Esophagus squamous epithelium (tissue), 5 donors: ENCODE data around the gene HES5. TPM values are rescaled to one million over a fixed set of nuclear protein-coding genes. Genes with fewer than 3 reads are reported as not detected.

ENCODE experiments used
- DNase-seq: peaks from one replicate; lab custom pipeline; 2025; lab: John Stamatoyannopoulos, UW
- H3K27ac ChIP-seq, 4 donors: fragments of 200-600 bp; sonication (generic); one replicate each; pipeline ENCODE4 v1.5.1; 2016 to 2019; ENCODE audit warnings: mild to moderate bottlenecking in 1 of 4
- H3K27me3 ChIP-seq, 4 donors: fragments of 200-600 bp; sonication (generic); 1 replicate in 3 of 4; 2 replicates in 1 of 4; pipeline versions ENCODE4 v1.5.1 to v1.6.0; 2017 to 2021; ENCODE audit warnings: antibody characterized with exemption in 1 of 4
- H3K36me3 ChIP-seq, 3 donors: fragments of 200-600 bp; sonication (generic); one replicate each; pipeline ENCODE4 v1.5.1; 2016 to 2019
- H3K4me1 ChIP-seq, 3 donors: fragments of 200-600 bp; sonication (generic); one replicate each; pipeline ENCODE4 v1.5.1; 2017 to 2019
- H3K4me3 ChIP-seq, 4 donors: fragments of 200-600 bp; sonication (generic); 1 replicate in 3 of 4; 2 replicates in 1 of 4; pipeline ENCODE4 v1.5.1; 2016 to 2019; ENCODE audit warnings: mild to moderate bottlenecking in 2 of 4, moderate library complexity in 1 of 4
- H3K9me3 ChIP-seq, 3 donors: fragments of 200-600 bp; sonication (generic); one replicate each; pipeline ENCODE4 v1.5.1; 2016 to 2019
- CTCF ChIP-seq, 6 experiments: fragments of 450-650 bp in 4 of 6; fragments of 200-600 bp in 2 of 6; sonication (generic) in 2 of 6; IDR thresholded peaks; one replicate each; pipeline ENCODE4 v1.5.1; 2016 to 2019; ENCODE audit warnings: antibody characterized with exemption in 6 of 6, mild to moderate bottlenecking in 4 of 6, moderate library complexity in 4 of 6
- POLR2A ChIP-seq, 4 donors: fragments of 450-650 bp; IDR thresholded peaks; one replicate each; pipeline ENCODE4 v1.6.1; 2017; ENCODE audit warnings: antibody characterized with exemption in 4 of 4, mild to moderate bottlenecking in 4 of 4, moderate library complexity in 3 of 4
- WGBS, 2 donors: methylation state at CpG; one replicate each; pipeline ENCODE4 v1.1.5; 2018; 5-methylcytosine and 5-hydroxymethylcytosine counted together
- intact Hi-C: fragments of 100-400 bp; cut with DNase I; formaldehyde crosslinking; loops from one replicate; pipeline ENCODE4 v1.15.0; 2022
- total RNA-seq, 4 donors: library from RNA; depleted of rRNA; stranded (reverse); fragments of >200 nt; gene quantifications; one replicate each; pipeline ENCODE4 v1.1.0, GENCODE V29; 2016
- donor health status: DM: yes; HTN: yes; CAD: no.

The HES5 gene
- total RNA-seq, 4 donors from 2014 or later: 0.35 to 0.76 (median 0.70) TPM; not detected in 1

GRCh38 chr1:2543543-2544092 lies 13.6 kb upstream of the HES5 start:
- WGBS, 2 donors: no CpG with 5 or more reads among the region's 26 CpGs
- peaks cover 49 to 76% (median 56%) of the 10 kb centered on the region in 3 donors for H3K4me1 ChIP-seq
- no peak for DNase-seq
- TF ChIP-seq POLR2A (IDR thresholded peaks at IDR 0.05) (no peak), CTCF (IDR thresholded peaks at IDR 0.05) (no peak)
- no peak overlapping the region for H3K27ac ChIP-seq
- intact Hi-C loops: loop anchor here (10.0 kb wide), 1 partner anchor 349 kb away; the partner anchor contains the start of gene FAAP20
- H3K27me3 ChIP-seq: peaks cover 0 to 41% (median 0%) of the 10 kb centered on the region in 4 donors
- H3K36me3 ChIP-seq: no peaks in the 10 kb centered on the region
- H3K4me3 ChIP-seq: no peak overlapping the region
- no peaks in the 10 kb centered on the region for H3K9me3 ChIP-seq

DNA sequence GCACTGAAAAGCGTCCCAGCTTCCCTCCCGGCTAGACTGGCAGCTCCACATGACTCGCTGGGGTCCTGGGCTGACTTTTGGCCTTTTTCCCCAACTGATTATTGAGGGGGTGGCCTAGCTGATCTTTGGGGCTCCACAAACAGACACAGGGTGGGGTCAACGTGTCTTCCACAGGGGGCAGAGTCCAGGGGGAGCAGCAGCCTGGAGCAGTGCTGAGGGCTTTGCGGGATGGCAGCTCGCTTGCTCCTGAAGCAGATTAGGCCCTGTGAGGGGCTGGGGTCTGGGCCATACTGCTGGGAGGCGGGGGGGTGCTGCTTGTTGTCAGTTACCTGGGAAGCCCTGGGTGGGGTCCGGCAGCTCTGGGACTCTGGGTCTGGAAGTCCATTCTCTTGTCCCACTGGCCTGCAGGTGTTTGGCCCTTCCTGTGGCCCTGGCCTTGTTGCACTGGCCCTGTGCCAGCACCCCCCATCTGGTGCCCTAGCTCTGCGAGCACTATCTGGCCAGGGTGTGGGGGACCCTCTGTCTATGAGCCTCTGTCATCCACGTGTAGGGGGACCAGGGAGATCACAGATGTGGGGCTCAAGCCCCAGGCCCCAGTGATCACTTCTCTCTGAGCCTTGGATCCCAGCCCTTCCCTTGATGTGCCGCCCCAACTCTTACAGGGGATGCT lies 12.3 kb upstream of the HES5 start:
- intact Hi-C loops: loop anchor here (10.0 kb wide), 1 partner anchor 348 kb away; the partner anchor contains the start of gene FAAP20
- 76 to 80% methylated on average over 2 of the region's 11 CpGs for WGBS, 2 donors
- H3K36me3 ChIP-seq: no peaks in the 10 kb centered on the region
- TF ChIP-seq CTCF (IDR thresholded peaks at IDR 0.05) (no peak), POLR2A (IDR thresholded peaks at IDR 0.05) (no peak)
- no peak for DNase-seq
- peaks cover 40 to 71% (median 50%) of the 10 kb centered on the region in 3 donors for H3K4me1 ChIP-seq
- H3K4me3 ChIP-seq: no peak overlapping the region
- peaks cover 0 to 53% (median 0%) of the 10 kb centered on the region in 4 donors for H3K27me3 ChIP-seq
- no peak overlapping the region for H3K27ac ChIP-seq
- H3K9me3 ChIP-seq: no peaks in the 10 kb centered on the region

GRCh38 chr1:2541619-2542245 lies 11.7 kb upstream of the HES5 start:
- TF ChIP-seq CTCF (IDR thresholded peaks at IDR 0.05) (no peak), POLR2A (IDR thresholded peaks at IDR 0.05) (no peak)
- Histone ChIP-seq H3K9me3 (no peaks in the 10 kb centered on the region), H3K4me3 (no peak overlapping the region), H3K4me1 (peaks cover 38 to 71% (median 47%) of the 10 kb centered on the region in 3 donors), H3K27me3 (peaks cover 0 to 60% (median 0%) of the 10 kb centered on the region in 4 donors), H3K36me3 (no peaks in the 10 kb centered on the region), H3K27ac (no peak overlapping the region)
- no peak for DNase-seq
- intact Hi-C loops: loop anchor here (10.0 kb wide), 1 partner anchor 347 kb away; the partner anchor contains the start of gene FAAP20
- WGBS, 2 donors: 41 to 45% methylated on average over 7 to 9 of the region's 25 CpGs

GRCh38 chr1:2540816-2541492 lies 10.9 kb upstream of the HES5 start:
- intact Hi-C loops: loop anchor here (10.0 kb wide), 1 partner anchor 346 kb away; the partner anchor contains the start of gene FAAP20
- no peaks in the 10 kb centered on the region for H3K9me3 ChIP-seq
- H3K4me1 ChIP-seq: peaks cover 32 to 69% (median 39%) of the 10 kb centered on the region in 3 donors
- peaks cover 0 to 68% (median 0%) of the 10 kb centered on the region in 4 donors for H3K27me3 ChIP-seq
- H3K27ac ChIP-seq: no peak overlapping the region
- H3K36me3 ChIP-seq: no peaks in the 10 kb centered on the region
- DNase-seq: no peak
- peak overlapping the region in 1 of 4 donors; percentile 17 for H3K4me3 ChIP-seq
- TF ChIP-seq POLR2A (IDR thresholded peaks at IDR 0.05): no peak
- WGBS, 2 donors: 56 to 76% methylated on average over 3 to 6 of the region's 39 CpGs

GRCh38 chr1:2539312-2539907 lies 9.3 kb upstream of the HES5 start:
- DNase-seq: no peak
- no peaks in the 10 kb centered on the region for H3K36me3 ChIP-seq
- peaks cover 0 to 83% (median 0%) of the 10 kb centered on the region in 4 donors for H3K27me3 ChIP-seq
- H3K27ac ChIP-seq: no peak overlapping the region
- TF ChIP-seq CTCF (IDR thresholded peaks at IDR 0.05) (peak in 3 of 6 experiments; percentile 7 to 40 (median 11)), POLR2A (IDR thresholded peaks at IDR 0.05) (no peak)
- 84 to 100% methylated on average over 2 to 6 of the region's 12 CpGs for WGBS, 2 donors
- H3K4me1 ChIP-seq: peaks cover 31 to 69% (median 38%) of the 10 kb centered on the region in 3 donors
- no peak overlapping the region for H3K4me3 ChIP-seq
- H3K9me3 ChIP-seq: no peaks in the 10 kb centered on the region
- intact Hi-C loops: no loop called here
